ENCODE results near the gene HMMR.

The HMMR gene

DNA sequence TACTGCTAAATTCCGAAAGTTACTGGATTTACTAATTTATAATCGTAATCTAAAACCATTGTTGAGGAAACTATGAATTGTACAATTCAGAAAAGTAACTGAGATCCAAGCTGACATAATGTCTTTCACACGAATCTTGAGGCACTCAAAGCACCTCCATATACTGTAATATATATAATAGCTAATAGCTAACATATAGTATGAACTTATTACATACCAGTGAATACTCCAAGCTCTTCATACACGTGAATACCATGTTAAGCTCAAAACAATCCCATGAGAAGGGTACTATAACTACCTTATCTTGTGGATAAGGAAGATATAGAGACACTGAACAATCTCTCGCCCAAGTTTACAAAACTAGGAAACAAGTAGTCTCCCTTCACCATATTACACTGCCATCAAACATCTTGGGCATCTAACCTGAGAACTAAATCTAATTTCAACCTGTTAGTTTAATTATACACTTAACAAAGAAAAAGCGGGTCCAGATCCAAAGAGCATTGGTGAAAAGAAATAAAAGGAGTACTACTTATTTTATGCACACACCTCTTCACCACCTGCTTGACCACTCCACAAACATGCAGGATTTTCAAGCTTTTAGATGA, 1.6 kb upstream of the HMMR start:
- DNase-seq (ENCODE audit: low read depth in 2 of 2, low spot score in 1 of 2) = no peak

DNA sequence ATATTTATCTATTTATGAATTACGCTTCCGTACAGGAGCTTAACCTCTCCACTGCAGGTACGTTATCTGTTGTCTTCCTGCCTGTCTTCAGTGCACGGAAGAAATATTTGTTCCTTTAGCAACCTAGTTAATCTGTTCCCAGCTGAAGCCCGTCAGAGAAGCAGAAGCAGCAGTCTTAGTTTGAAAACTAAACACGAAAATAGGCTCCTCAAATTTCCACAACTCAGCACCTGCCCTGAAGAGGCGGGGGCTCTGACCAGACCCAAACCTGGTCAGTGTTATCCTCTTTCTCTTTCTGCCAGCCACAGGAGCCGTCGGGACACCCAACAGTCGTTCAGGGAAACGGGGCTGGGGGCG, 992 bp upstream of the HMMR start:
- DNase-seq (ENCODE audit: low read depth in 2 of 2, low spot score in 1 of 2) = no peak

DNA sequence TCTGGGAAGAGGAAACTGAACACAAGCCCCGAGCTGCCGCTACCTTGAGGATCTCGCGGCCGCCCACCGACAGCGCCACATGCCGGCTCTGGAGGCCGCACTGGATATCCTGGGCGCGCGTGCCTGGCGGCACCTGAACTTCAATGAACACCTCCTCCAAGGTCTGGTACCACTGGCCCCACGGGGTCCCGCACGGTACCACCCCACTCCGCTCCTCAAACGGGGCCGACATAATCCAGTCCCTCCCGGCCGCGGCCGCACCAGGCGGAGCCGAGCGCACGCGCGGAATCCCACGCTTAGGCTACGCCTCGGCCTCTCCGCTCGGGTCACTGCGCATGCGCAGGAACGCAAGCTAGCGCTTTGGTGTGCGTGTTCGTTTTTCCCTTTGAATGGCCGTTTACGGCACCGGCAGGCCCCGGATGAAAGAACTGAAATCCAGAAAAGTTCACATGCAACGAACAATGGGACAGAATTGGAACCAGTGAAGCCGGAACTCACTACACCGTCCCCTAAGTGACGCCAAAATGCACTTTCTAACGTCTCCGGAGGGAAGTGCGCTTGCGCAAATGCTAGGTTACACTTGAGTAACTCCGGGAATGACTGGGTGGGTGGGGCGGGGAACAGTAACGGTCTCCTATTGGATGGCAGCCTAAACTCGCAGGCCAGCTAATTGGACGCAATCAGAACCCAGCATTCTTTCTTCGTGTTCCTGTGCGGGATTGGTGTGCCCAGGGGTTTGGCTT, 442 bp upstream of the HMMR start, which contains the start of gene NUDCD2:
TSS of gene NUDCD2 (minus strand) at position 284 of the 743 bp plus-strand sequence. CDS start at position 232, 52 bp downstream.
- peak; percentile 91 to 97 for DNase-seq (ENCODE audit: low read depth in 2 of 2, low spot score in 1 of 2)

DNA sequence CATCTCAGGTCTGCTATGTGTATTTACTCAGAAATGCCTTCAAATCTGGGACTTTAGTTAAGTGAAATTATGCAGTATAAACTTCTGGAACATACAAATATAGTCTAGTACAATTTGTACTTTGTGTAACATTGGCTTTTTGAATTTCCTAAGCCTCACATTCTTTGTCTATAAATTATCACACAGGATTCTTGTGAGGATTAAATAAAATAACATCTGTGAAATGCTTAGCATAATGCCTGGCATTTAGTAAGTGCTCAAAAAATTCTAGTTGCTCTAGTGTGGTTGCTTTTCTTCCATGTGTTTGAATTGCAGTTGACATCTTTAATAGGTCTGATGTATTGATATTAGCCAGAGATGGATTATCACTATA, 2.6 kb downstream of the HMMR start:
- DNase-seq (ENCODE audit: low read depth in 2 of 2, low spot score in 1 of 2) = no peak

- no peak for DNase-seq (ENCODE audit: low read depth in 2 of 2, low spot score in 1 of 2)
Measured at GRCh38 chr5:163467682-163468081, 7.2 kb downstream of the HMMR start.

DNA sequence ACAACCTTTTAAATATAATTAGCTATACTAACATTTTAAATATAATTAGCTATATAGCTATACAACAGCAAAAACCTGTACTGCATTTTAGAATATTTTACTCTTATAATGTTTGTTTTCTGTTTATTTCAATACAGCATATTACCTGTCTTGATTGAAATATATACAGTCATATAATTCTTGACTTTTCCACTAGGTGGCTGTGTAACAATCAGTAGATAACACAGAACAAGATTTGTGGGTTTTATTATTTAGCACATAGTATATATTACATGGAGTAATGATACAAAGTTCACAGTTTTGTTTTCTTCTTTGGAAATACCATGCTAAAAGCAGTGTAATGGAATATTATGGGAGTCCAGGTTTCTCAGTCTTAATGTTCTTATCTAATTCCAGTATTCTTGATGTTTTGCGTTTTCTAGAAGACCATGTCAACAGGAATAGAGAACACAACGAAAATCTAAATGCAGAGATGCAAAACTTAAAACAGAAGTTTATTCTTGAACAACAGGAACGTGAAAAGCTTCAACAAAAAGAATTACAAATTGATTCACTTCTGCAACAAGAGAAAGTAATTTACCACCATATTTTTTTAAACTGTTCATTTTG, 13.3 kb downstream of the HMMR start:
- DNase-seq (ENCODE audit: low read depth in 2 of 2, low spot score in 1 of 2) = no peak

DNA sequence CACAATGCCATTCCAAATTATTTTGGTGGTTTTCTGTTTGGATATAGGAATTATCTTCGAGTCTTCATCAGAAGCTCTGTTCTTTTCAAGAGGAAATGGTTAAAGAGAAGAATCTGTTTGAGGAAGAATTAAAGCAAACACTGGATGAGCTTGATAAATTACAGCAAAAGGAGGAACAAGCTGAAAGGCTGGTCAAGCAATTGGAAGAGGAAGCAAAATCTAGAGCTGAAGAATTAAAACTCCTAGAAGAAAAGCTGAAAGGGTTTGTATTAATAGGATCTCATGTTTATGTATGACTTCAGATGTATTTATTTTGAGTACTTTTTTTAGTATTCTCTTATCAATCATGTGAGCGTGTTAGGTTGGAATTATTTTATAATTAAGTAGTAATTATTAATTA, 15.0 kb downstream of the HMMR start:
- no peak for DNase-seq (ENCODE audit: low read depth in 2 of 2, low spot score in 1 of 2)

DNA sequence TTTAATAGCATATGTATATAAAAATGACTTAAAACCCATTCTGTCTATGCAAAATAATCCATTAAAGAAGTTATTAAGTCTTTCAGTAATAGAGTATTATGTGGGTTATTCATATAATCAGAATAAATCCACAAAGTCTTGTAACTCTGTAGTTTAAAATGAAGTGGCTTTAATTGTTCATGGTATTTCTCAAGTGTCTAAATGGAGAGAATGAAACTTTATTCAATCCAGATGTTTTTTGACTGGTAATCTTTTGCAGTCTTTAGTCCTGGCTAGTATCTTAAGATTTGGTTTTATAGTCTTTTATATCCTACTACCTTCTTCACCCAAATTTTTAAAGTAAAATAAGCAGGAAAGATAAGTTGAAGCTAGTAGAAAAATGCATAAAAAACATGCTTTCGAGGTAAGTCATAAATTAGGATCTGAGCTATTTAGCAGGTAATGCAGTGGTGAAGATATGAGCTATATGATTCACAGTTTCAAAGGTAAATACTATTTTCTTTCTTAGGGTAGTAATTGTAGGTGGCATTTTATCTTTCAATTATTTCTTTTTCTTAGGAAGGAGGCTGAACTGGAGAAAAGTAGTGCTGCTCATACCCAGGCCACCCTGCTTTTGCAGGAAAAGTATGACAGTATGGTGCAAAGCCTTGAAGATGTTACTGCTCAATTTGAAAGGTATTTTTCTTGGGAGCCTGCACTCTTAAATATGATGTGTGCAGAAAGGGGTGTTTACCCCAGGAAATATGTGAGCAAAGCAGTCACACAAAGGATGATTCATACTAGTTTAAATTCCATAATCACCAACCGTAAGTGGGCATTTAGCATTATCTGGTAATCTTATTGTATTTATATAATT, 17.9 kb downstream of the HMMR start:
- no peak for DNase-seq (ENCODE audit: low read depth in 2 of 2, low spot score in 1 of 2)

- no peak for DNase-seq (ENCODE audit: low read depth in 2 of 2, low spot score in 1 of 2)
Measured at GRCh38 chr5:163478982-163479271, 18.5 kb downstream of the HMMR start.

DNA sequence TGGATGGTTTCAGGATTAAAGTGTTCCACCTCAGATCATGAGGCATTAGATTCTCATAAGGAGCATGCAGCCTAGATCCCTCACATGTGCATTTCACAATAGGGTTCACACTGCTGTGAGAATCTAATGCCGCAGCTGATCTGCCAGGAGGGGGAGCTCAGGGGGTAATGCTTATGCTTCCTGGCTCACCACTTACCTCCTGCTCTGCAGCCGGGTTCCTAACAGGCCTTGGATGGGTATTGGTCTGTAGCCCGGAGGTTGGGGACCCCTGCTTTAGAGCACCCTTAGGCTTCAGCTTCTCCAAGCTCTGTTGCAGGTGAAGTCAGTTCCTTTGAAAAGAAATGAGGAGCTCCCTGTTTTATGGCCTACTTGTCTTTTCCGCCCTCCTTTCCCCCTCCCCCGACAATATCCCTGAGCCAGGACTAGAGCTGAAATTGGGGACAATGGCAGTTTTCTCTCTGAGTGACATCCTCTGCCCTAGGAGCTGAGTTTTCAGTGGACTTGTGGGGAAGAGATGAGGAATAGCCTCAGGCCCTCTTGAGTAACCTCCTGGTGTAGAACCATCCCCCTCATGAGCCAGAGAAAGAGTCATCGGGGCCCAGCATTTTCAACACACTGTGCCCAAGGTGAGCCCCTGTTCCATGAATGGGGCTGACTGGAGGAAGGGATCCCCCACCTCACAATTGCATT, 28.8 kb downstream of the HMMR start:
- DNase-seq (ENCODE audit: low read depth in 2 of 2, low spot score in 1 of 2) = no peak

DNA sequence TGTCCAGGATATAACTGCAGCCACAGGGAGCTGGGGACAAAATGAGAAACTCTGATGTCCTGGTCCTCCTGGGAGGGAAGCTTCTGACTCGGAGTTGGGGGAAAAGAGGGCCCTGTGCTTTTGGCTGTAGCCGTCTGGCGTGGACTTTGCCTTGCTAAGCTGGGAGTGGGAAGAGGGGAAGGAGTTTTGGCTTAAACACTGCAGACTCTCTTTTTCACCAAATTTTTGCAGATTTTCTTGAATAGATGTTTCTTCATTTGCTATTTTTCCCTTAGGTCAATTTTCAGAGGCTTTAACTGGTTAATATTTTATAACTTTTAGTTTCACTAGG, 29.3 kb downstream of the HMMR start:
- DNase-seq (ENCODE audit: low read depth in 2 of 2, low spot score in 1 of 2) = no peak

- DNase-seq (ENCODE audit: low read depth in 2 of 2, low spot score in 1 of 2) = no peak
Measured at GRCh38 chr5:163496286-163496685, 35.9 kb downstream of the HMMR start.

DNA sequence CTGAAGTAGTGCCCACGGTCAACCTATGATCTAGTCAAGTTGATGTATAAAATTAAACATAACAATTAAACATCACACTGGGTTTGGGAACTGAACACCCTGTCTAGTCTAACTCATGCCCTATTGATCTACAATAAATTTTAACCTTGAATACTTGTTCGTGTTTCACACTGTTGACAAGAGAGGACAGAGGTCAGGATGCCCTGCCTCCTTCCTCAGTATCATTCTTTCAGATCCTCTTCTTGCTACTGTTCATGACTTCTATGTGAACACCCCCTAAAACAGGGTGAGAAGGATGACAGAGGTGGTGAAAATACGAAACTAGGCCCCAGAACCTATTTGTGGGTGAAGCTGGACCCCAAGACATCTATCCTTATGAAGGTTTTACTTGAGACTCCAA, 36.9 kb downstream of the HMMR start:
- DNase-seq (ENCODE audit: low read depth in 2 of 2, low spot score in 1 of 2) = no peak

- DNase-seq (ENCODE audit: low read depth in 2 of 2, low spot score in 1 of 2) = no peak
Measured at GRCh38 chr5:163498886-163499285, 38.5 kb downstream of the HMMR start.

DNA sequence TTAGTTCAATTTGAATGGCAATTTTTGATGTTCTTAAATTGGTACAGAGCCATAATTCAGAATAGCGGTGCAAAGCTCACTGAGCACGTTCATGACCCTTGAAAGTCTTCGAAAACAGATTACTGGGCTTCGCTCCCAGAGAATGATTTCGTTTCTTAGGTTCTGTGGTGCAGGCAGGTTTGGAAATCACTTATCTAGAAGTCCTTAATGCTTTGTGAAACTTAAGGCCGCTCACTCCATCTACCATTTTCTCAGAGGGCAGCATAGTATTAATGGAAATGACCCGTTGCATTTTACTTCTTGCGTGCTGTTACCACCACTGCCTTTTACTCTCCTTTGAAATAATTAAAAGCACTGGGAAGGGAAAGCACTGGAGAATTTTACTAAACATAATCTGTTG, 42.1 kb downstream of the HMMR start:
- DNase-seq (ENCODE audit: low read depth in 2 of 2, low spot score in 1 of 2) = no peak

GRCh38 chr5:163503106-163504078, 43.0 kb downstream of the HMMR start:
- no peak for DNase-seq (ENCODE audit: low read depth in 2 of 2, low spot score in 1 of 2)

- no peak for DNase-seq (ENCODE audit: low read depth in 2 of 2, low spot score in 1 of 2)
Measured at GRCh38 chr5:163504079-163504931, 43.9 kb downstream of the HMMR start.

GRCh38 chr5:163505049-163505367, 44.6 kb downstream of the HMMR start:
- DNase-seq (ENCODE audit: low read depth in 2 of 2, low spot score in 1 of 2) = no peak

DNA sequence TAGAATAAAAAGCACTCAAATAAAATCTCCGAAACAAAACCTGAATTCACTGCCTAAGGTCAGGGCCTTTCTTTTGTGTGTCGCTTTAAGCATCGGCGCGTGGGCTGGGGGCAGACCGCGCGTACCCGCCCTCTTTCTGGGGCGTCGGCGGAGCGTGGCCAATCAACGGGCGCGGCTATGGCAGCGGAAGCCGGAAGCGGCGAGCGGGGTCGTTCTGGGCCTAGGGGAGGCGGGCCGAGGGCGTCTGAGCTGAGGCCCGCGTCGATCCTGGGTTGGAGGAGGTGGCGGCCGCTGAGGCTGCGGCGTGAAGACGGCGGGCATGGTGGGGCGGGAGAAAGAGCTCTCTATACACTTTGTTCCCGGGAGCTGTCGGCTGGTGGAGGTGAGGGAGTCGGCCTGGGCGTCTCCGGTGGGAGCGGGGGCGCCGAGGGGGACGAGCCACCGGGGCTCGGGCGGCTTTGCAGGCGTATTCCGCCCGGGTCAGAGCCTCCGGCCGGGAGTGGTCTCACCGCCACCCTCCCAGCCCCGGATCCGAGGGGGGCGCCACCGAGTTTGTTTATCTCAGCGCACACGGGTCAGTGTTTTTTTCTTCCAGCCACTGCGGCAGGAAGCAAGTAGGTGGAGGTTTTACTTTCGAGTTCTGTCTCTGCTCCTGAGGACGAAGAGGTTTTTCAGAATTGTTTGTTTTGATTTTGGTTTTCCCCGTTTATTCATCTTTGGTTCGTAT, 45.1 kb downstream of the HMMR start, which contains the start of gene MAT2B:
TSS of gene MAT2B (plus strand) at position 252 of the 727 bp plus-strand sequence. CDS start at position 320, 68 bp downstream.
- peak; percentile 82 to 91 for DNase-seq (ENCODE audit: low read depth in 2 of 2, low spot score in 1 of 2)
